ENCODE measurements around the gene KIAA1217. TPM values are rescaled to one million over a fixed set of nuclear protein-coding genes. Genes with fewer than 3 reads are reported as not detected.

Gene KIAA1217
- polyA plus RNA-seq, 1 donor = 54.9 TPM

DNA sequence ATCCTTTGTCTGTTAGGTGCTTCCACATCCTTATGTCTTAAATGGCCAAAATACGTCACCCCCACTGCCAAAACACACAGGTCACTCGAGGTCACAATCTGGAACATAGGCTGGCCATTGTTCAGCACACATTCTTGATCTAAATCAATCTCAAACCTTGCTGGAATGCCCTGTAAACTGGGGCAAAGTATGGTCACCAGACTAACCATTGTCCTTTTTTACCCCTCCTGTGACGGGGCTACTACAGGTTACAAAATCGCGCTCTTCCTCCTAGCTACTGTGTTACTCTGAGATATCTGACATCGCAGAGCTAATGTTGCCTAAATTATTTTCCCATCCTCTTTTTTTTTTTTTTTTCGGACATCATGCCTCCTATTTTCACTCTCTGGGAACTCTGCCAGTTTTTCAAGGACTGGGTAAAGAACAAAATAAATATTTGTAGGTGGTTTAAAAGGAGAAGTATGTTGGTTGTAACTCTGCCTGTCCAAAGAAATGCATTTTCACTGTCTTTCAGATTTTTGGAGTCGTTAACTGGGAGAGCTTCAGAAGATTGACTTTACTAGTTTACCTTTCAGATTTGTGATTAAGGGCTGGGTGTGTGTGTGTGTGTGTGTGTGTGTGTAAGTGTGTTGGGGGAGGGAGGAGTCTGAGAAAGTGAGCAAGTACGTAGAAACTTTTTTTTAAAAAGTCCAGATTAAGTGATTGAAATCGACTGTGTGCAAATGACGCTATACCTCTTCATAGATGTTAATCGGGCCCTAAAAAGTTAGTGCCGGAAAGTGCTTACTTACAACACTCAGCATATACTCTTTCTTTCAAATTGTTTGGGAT lies 942 bp upstream of the KIAA1217 start:
- peak; percentile 64 to 84 for DNase-seq
- Histone ChIP-seq H3K4me1 (ENCODE audit: control insufficient read depth, insufficient read depth, low read length) (peaks cover 39% of the 10 kb centered on the region), H3K4me3 (ENCODE audit: low read length) (peak overlapping the region; percentile 47), H3K9me3 (ENCODE audit: control insufficient read depth, low read depth, low read length) (no peaks in the 10 kb centered on the region), H3K27me3 (ENCODE audit: control insufficient read depth, insufficient read depth, low read length) (no peaks in the 10 kb centered on the region), H3K36me3 (ENCODE audit: control insufficient read depth, insufficient read depth, low read length) (no peaks in the 10 kb centered on the region), H3K27ac (ENCODE audit: low read length) (peak overlapping the region; percentile 87)
- 0% methylated on average over 3 of the region's 13 CpGs for WGBS (ENCODE audit: insufficient coverage, low lambda C conversion rate)

DNA sequence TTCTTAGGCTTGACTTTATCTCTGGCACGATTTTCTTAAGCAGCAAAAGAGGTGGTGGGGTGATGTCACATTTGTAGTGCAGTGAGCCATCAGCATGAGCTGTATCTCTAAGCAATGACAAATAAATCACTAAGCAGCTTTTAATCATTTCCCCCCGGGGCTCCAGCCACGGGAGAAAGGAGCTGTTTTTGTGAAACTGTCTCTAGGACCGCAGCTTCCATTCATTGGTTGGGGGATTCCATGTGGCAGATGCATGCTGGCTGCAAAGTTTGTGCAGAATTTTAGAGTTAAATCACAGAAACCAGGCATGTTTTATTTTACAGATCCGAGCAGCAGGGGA lies 464 bp downstream of the KIAA1217 start:
- H3K27ac ChIP-seq (ENCODE audit: low read length) = peak overlapping the region; percentile 87
- peak overlapping the region; percentile 47 for H3K4me3 ChIP-seq (ENCODE audit: low read length)
- H3K36me3 ChIP-seq (ENCODE audit: control insufficient read depth, insufficient read depth, low read length) = no peaks in the 10 kb centered on the region
- no peaks in the 10 kb centered on the region for H3K27me3 ChIP-seq (ENCODE audit: control insufficient read depth, insufficient read depth, low read length)
- peak in 1 of 2 donors; percentile 66 for DNase-seq
- H3K4me1 ChIP-seq (ENCODE audit: control insufficient read depth, insufficient read depth, low read length) = peaks cover 42% of the 10 kb centered on the region
- H3K9me3 ChIP-seq (ENCODE audit: control insufficient read depth, low read depth, low read length) = no peaks in the 10 kb centered on the region
- WGBS (ENCODE audit: insufficient coverage, low lambda C conversion rate) = no CpG with 5 or more reads among the region's 5 CpGs

DNA sequence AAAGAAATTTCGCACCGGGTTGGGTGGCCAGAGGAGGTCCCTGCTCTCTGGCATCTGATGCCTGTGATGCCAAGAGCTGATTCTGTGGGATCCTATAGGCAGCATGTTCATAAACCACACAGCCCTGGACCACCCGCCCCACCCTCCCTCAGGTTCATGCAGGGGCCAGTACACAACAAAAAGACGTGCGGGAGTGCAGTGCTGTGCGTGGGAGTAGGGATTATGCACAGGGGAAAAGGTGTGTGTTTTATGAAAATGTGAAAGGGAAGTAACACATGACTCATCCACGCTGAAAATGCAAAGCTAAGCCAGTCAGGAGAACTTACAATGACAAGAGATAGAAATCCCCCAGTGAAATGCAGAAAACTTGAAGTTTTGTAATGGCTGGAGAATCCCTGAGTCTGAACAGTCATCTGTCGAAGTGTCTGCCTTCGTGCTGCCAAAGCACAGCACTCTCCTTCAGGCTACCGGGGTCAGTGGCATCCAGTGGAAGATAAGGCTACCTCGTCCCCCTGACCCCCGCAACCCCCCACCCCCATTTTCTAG lies 1.1 kb downstream of the KIAA1217 start:
- no peaks in the 10 kb centered on the region for H3K27me3 ChIP-seq (ENCODE audit: control insufficient read depth, insufficient read depth, low read length)
- peak overlapping the region; percentile 87 for H3K27ac ChIP-seq (ENCODE audit: low read length)
- H3K36me3 ChIP-seq (ENCODE audit: control insufficient read depth, insufficient read depth, low read length) = no peaks in the 10 kb centered on the region
- peak in 1 of 2 donors; percentile 72 for DNase-seq
- WGBS (ENCODE audit: insufficient coverage, low lambda C conversion rate) = no CpG with 5 or more reads among the region's 12 CpGs
- no peaks in the 10 kb centered on the region for H3K9me3 ChIP-seq (ENCODE audit: control insufficient read depth, low read depth, low read length)
- peaks cover 48% of the 10 kb centered on the region for H3K4me1 ChIP-seq (ENCODE audit: control insufficient read depth, insufficient read depth, low read length)
- H3K4me3 ChIP-seq (ENCODE audit: low read length) = peak overlapping the region; percentile 47

DNA sequence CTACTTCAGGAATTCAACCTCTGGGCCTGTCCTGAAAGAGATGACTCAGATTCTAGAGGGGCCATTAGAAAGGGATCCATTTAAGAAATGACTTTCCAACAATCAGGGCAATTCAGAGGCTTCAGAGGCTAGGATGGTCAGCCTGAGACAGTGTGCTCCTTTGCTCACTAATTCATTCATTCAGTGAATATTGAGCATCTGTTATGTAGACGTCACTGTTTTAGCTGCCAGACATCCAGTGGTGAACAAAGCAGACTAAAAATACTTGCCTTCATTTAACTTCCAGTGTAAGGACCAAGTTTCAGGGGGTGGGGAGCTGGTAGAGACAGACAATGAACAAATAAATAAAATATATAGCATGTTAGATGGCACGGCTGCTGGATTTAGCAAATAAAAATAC lies 1.6 kb downstream of the KIAA1217 start:
- H3K9me3 ChIP-seq (ENCODE audit: control insufficient read depth, low read depth, low read length) = no peaks in the 10 kb centered on the region
- H3K4me1 ChIP-seq (ENCODE audit: control insufficient read depth, insufficient read depth, low read length) = peaks cover 51% of the 10 kb centered on the region
- 86% methylated on average over 1 of the region's 2 CpGs for WGBS (ENCODE audit: insufficient coverage, low lambda C conversion rate)
- peak overlapping the region; percentile 7 for H3K4me3 ChIP-seq (ENCODE audit: low read length)
- H3K27ac ChIP-seq (ENCODE audit: low read length) = peak overlapping the region; percentile 87
- peak in 1 of 2 donors; percentile 18 for DNase-seq
- no peaks in the 10 kb centered on the region for H3K36me3 ChIP-seq (ENCODE audit: control insufficient read depth, insufficient read depth, low read length)
- H3K27me3 ChIP-seq (ENCODE audit: control insufficient read depth, insufficient read depth, low read length) = no peaks in the 10 kb centered on the region

DNA sequence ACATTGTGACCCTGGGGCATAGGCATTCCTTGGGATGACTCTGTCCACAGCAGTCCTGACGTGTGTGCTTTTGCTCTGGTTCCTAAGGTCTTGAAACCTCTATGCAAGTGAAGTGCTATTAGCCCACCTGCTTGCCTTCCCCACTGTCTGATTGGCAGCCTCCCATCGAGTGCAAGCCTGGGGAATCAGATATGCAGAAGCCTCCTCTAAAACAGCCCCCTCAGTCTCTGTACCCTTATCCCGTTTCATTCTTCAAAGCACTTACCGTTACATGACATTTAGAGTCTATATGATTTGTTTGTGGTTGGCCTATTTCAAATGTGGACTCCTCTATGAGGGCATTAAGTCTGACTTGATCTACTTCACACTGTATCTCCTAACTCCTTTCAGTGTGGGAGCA lies 4.3 kb downstream of the KIAA1217 start:
- no peaks in the 10 kb centered on the region for H3K9me3 ChIP-seq (ENCODE audit: control insufficient read depth, low read depth, low read length)
- H3K4me3 ChIP-seq (ENCODE audit: low read length) = no peak overlapping the region
- 20% methylated on average over 1 of the region's 4 CpGs for WGBS (ENCODE audit: insufficient coverage, low lambda C conversion rate)
- H3K4me1 ChIP-seq (ENCODE audit: control insufficient read depth, insufficient read depth, low read length) = peaks cover 30% of the 10 kb centered on the region
- H3K27ac ChIP-seq (ENCODE audit: low read length) = no peak overlapping the region
- no peaks in the 10 kb centered on the region for H3K36me3 ChIP-seq (ENCODE audit: control insufficient read depth, insufficient read depth, low read length)
- H3K27me3 ChIP-seq (ENCODE audit: control insufficient read depth, insufficient read depth, low read length) = no peaks in the 10 kb centered on the region
- no peak for DNase-seq

DNA sequence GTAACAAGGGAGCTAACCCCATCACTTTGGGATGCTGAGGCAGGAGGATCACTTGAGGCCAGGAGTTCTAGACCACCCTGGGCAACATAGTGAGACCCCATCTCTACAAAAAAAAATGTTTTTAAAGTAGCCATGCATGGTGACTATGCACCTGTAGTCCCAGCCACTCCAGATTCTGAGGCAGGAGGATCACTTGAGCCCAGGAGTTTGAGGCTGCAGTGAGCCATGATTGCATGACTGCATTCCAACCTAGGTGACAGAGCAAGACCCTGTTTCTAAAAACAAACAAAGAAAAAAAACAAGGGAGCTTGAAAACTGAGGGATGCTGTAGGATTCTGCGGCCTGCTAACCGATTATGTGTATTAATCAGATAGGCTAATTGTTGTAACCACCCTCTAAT lies 4.9 kb downstream of the KIAA1217 start:
- 75% methylated on average over 2 of the region's 2 CpGs for WGBS (ENCODE audit: insufficient coverage, low lambda C conversion rate)
- H3K4me3 ChIP-seq (ENCODE audit: low read length) = no peak overlapping the region
- H3K27ac ChIP-seq (ENCODE audit: low read length) = no peak overlapping the region
- H3K4me1 ChIP-seq (ENCODE audit: control insufficient read depth, insufficient read depth, low read length) = peaks cover 28% of the 10 kb centered on the region
- no peaks in the 10 kb centered on the region for H3K36me3 ChIP-seq (ENCODE audit: control insufficient read depth, insufficient read depth, low read length)
- no peaks in the 10 kb centered on the region for H3K9me3 ChIP-seq (ENCODE audit: control insufficient read depth, low read depth, low read length)
- H3K27me3 ChIP-seq (ENCODE audit: control insufficient read depth, insufficient read depth, low read length) = no peaks in the 10 kb centered on the region
- DNase-seq = no peak

DNA sequence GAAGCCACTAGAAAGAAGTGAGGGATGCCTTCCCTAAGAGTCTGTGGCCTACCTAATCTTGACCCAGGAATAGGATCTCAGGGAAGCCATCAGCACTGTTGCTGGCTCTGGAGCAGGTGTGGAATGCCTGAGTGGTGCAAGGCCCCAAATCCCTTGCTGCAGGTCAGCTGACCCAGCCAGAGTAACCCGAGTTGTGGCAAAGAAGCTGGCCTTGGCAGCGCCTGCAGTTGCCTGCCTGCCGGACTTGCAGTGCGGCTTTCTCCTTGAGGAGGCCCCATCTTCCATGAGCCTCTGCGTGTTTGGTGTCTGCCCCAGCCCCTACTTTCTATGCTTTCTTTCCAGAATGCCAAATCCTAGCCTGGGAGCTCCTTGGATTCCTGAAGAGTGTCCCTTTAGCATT lies 5.8 kb downstream of the KIAA1217 start:
- H3K27ac ChIP-seq (ENCODE audit: low read length) = peak overlapping the region; percentile 72
- WGBS (ENCODE audit: insufficient coverage, low lambda C conversion rate) = no CpG with 5 or more reads among the region's 5 CpGs
- H3K9me3 ChIP-seq (ENCODE audit: control insufficient read depth, low read depth, low read length) = no peaks in the 10 kb centered on the region
- peaks cover 4% of the 10 kb centered on the region for H3K36me3 ChIP-seq (ENCODE audit: control insufficient read depth, insufficient read depth, low read length)
- peaks cover 28% of the 10 kb centered on the region for H3K4me1 ChIP-seq (ENCODE audit: control insufficient read depth, insufficient read depth, low read length)
- DNase-seq = no peak
- H3K4me3 ChIP-seq (ENCODE audit: low read length) = no peak overlapping the region
- no peaks in the 10 kb centered on the region for H3K27me3 ChIP-seq (ENCODE audit: control insufficient read depth, insufficient read depth, low read length)

DNA sequence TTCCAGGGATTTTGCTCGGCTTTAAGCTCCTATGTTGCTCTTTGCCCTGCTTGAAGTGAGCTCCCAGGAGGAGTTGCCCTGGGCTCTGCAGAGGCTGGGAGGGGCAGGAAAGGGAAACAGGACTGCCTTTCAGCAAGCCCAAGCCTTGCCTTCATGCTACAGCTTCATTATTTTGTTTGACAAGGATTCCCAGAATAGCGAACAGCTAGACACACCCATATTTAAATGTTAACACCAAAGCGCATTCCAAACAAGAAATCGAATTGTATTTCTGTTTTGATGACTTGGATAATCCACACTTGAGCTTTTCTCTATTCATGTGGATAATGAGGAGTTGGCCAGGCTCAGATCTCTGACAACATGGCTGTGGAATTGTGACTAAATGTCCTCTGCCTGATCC lies 6.3 kb downstream of the KIAA1217 start:
- Histone ChIP-seq H3K27me3 (ENCODE audit: control insufficient read depth, insufficient read depth, low read length) (no peaks in the 10 kb centered on the region), H3K27ac (ENCODE audit: low read length) (peak overlapping the region; percentile 72), H3K4me1 (ENCODE audit: control insufficient read depth, insufficient read depth, low read length) (peaks cover 28% of the 10 kb centered on the region), H3K4me3 (ENCODE audit: low read length) (no peak overlapping the region), H3K9me3 (ENCODE audit: control insufficient read depth, low read depth, low read length) (no peaks in the 10 kb centered on the region), H3K36me3 (ENCODE audit: control insufficient read depth, insufficient read depth, low read length) (peaks cover 8% of the 10 kb centered on the region)
- peak in 1 of 2 donors; percentile 83 for DNase-seq
- 10% methylated on average over 2 of the region's 4 CpGs for WGBS (ENCODE audit: insufficient coverage, low lambda C conversion rate)

DNA sequence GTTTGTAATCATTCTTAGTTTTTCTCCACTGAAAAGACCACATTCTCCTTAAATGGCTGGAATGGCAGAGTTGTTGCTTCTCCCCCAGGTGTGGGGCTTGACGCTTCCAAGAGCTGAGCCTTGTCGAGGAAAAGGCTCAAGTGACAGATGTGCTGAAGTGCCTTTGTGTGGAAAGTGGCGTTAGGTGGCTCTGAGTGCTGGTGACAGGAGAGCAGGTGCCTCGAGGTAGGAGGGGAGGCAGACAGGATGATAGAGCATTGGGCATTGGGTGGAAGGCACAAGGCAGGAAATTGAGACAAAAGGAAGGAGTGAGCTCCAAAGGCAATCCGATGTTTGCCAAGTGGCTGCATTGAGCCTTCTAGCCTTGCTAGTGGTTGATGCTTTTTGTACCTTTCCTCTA lies 6.7 kb downstream of the KIAA1217 start:
- Histone ChIP-seq H3K27ac (ENCODE audit: low read length) (peak overlapping the region; percentile 72), H3K9me3 (ENCODE audit: control insufficient read depth, low read depth, low read length) (no peaks in the 10 kb centered on the region), H3K36me3 (ENCODE audit: control insufficient read depth, insufficient read depth, low read length) (peaks cover 8% of the 10 kb centered on the region), H3K4me1 (ENCODE audit: control insufficient read depth, insufficient read depth, low read length) (peaks cover 25% of the 10 kb centered on the region), H3K4me3 (ENCODE audit: low read length) (no peak overlapping the region), H3K27me3 (ENCODE audit: control insufficient read depth, insufficient read depth, low read length) (no peaks in the 10 kb centered on the region)
- DNase-seq = no peak
- no CpG with 5 or more reads among the region's 5 CpGs for WGBS (ENCODE audit: insufficient coverage, low lambda C conversion rate)

DNA sequence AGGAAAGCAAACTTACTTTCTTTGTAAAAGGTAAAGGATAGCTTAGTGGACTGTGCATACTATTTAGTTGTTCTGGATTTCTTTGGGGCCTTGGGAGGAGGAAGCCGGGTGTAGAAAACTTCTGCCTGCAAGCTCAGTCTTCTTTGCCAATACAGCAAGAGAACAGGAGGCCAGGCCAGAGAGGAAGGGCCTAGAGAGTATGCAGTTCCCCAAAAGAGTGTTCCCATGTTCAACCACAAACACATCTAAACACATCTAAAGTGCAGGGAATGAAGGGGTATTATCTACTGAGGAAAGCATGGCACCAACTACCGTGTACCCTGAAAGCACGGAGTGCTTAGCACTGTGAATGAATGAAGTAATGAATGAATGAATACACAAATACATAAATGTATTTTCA lies 11.0 kb downstream of the KIAA1217 start:
- WGBS (ENCODE audit: insufficient coverage, low lambda C conversion rate) = 100% methylated on average over 1 of the region's 3 CpGs
- no peak overlapping the region for H3K4me3 ChIP-seq (ENCODE audit: low read length)
- peaks cover 27% of the 10 kb centered on the region for H3K36me3 ChIP-seq (ENCODE audit: control insufficient read depth, insufficient read depth, low read length)
- H3K9me3 ChIP-seq (ENCODE audit: control insufficient read depth, low read depth, low read length) = no peaks in the 10 kb centered on the region
- peaks cover 11% of the 10 kb centered on the region for H3K4me1 ChIP-seq (ENCODE audit: control insufficient read depth, insufficient read depth, low read length)
- H3K27me3 ChIP-seq (ENCODE audit: control insufficient read depth, insufficient read depth, low read length) = no peaks in the 10 kb centered on the region
- no peak overlapping the region for H3K27ac ChIP-seq (ENCODE audit: low read length)
- DNase-seq = no peak

DNA sequence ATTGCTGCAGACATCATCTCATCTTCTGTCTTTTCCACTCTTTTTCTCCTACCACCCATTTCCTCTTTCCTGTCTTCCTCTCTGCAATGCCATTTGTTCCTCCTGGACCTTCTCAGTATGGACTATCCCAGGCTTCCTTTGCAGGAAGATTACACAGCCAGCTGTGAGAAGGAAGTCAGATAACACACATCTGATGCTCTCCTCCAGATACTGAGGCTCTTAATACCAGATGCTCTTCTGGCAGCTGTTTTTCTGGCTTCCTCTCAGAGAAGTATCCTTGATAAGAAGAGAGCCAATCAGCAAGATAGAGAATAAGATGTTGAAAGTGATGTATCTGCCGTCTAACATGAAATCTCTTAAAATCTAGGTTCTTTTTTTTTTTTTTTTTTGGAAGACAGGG lies 14.4 kb downstream of the KIAA1217 start:
- peaks cover 30% of the 10 kb centered on the region for H3K36me3 ChIP-seq (ENCODE audit: control insufficient read depth, insufficient read depth, low read length)
- no peak overlapping the region for H3K4me3 ChIP-seq (ENCODE audit: low read length)
- H3K4me1 ChIP-seq (ENCODE audit: control insufficient read depth, insufficient read depth, low read length) = peaks cover 5% of the 10 kb centered on the region
- H3K27ac ChIP-seq (ENCODE audit: low read length) = no peak overlapping the region
- no peaks in the 10 kb centered on the region for H3K27me3 ChIP-seq (ENCODE audit: control insufficient read depth, insufficient read depth, low read length)
- DNase-seq = no peak
- H3K9me3 ChIP-seq (ENCODE audit: control insufficient read depth, low read depth, low read length) = no peaks in the 10 kb centered on the region
- no CpG with 5 or more reads among the region's 1 CpG for WGBS (ENCODE audit: insufficient coverage, low lambda C conversion rate)

All from large intestine (tissue), 3 donors.